Lower lobe of right lung (tissue), 2 donors: ENCODE data around the gene NKD1. TPM values are rescaled to one million over a fixed set of nuclear protein-coding genes. Genes with fewer than 3 reads are reported as not detected.

Source experiments
- ATAC-seq, 2 donors: fragments of 200-7000 bp; cut with Tn5 transposase; one replicate each; pipeline ENCODE4 v1.9.1; 2020 to 2022; ENCODE audit warnings: mild to moderate bottlenecking in 2 of 2, moderate library complexity in 2 of 2
- DNase-seq: peaks from one replicate; pipeline ENCODE4 v3.0.0-alpha.2; 2020
- H3K27ac ChIP-seq: fragments of 200-600 bp; one replicate; pipeline ENCODE4 v1.8.0; 2022
- H3K27me3 ChIP-seq: fragments of 200-600 bp; one replicate; pipeline ENCODE4 v1.8.0; 2022; ENCODE audit warnings: low read depth
- H3K36me3 ChIP-seq: fragments of 200-600 bp; one replicate; pipeline ENCODE4 v1.8.0; 2022; ENCODE audit warnings: mild to moderate bottlenecking
- H3K4me1 ChIP-seq: fragments of 200-600 bp; one replicate; pipeline ENCODE4 v1.8.0; 2022
- H3K4me3 ChIP-seq: fragments of 200-600 bp; one replicate; pipeline ENCODE4 v1.8.0; 2022; ENCODE audit warnings: mild to moderate bottlenecking
- H3K9me3 ChIP-seq: fragments of 200-600 bp; one replicate; pipeline ENCODE4 v1.8.0; 2022
- intact Hi-C: fragments of 100-400 bp; cut with DNase I; formaldehyde crosslinking; loops from one replicate; pipeline ENCODE4 v1.11.0; 2022
- total RNA-seq: library from RNA; stranded (reverse); fragmentation: NEBNext Ultra II Directional; extraction: Animal tissue kit (Norgen Biotek cat#: 25700); gene quantifications from one replicate; pipeline ENCODE4 v1.2.1, GENCODE V29; 2021
- TF ChIP-seq, protein P1 (sequence below): fragments of 200-600 bp; IDR thresholded peaks from one replicate; pipeline ENCODE4 v1.8.0; 2022; ENCODE audit warnings: antibody characterized with exemption, mild to moderate bottlenecking
- donor health status: DM: no; HTN: yes; CAD: no; lungs with severe emphysema.

The NKD1 gene
- total RNA-seq, 1 donor from 2014 or later: 30.7 TPM

- no peaks in the 10 kb centered on the region for H3K9me3 ChIP-seq
- peaks cover 21% of the 10 kb centered on the region for H3K4me1 ChIP-seq
- ATAC-seq (peak in 1 of 2 donors; percentile 3), DNase-seq (no peak)
- peaks cover 3% of the 10 kb centered on the region for H3K36me3 ChIP-seq
- no peaks in the 10 kb centered on the region for H3K27me3 ChIP-seq
- H3K27ac ChIP-seq: no peak overlapping the region
- H3K4me3 ChIP-seq: no peak overlapping the region
- intact Hi-C loops: no loop called here
- TF ChIP-seq, protein P1, sequence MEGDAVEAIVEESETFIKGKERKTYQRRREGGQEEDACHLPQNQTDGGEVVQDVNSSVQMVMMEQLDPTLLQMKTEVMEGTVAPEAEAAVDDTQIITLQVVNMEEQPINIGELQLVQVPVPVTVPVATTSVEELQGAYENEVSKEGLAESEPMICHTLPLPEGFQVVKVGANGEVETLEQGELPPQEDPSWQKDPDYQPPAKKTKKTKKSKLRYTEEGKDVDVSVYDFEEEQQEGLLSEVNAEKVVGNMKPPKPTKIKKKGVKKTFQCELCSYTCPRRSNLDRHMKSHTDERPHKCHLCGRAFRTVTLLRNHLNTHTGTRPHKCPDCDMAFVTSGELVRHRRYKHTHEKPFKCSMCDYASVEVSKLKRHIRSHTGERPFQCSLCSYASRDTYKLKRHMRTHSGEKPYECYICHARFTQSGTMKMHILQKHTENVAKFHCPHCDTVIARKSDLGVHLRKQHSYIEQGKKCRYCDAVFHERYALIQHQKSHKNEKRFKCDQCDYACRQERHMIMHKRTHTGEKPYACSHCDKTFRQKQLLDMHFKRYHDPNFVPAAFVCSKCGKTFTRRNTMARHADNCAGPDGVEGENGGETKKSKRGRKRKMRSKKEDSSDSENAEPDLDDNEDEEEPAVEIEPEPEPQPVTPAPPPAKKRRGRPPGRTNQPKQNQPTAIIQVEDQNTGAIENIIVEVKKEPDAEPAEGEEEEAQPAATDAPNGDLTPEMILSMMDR: no peak
Observed at GRCh38 chr16:50622643-50623369, 74.6 kb downstream of the NKD1 start.

DNA sequence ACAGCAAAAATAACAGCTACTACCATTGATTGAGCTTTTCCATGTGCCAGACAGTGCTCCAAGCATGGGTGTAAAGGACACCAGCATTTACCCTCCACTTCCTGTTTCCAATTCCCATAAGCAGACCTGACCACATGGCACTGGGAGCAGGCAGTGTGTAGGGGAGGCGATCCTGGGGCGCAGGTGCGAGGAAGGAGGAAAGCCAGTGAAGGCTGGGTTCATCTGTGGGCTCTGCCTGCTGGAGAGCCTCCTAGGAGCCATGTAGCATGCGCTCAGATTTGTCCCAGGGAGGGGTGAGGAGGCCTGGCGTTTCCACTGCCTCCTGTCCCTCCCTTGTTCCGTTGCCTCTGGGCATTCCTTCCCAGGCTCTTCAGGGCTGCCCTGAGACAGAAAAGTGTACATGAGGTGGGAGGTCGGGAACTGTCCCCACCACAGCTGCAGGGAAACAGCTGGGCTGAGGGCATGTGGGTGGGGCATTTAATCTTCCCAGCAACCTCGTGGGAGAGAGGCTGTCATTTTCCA is 76.3 kb downstream of the NKD1 start:
- H3K9me3 ChIP-seq: no peaks in the 10 kb centered on the region
- TF ChIP-seq, protein P1: no peak
- ATAC-seq: no peak
- peaks cover 3% of the 10 kb centered on the region for H3K36me3 ChIP-seq
- peaks cover 21% of the 10 kb centered on the region for H3K4me1 ChIP-seq
- H3K27me3 ChIP-seq: no peaks in the 10 kb centered on the region
- H3K4me3 ChIP-seq: no peak overlapping the region
- intact Hi-C loops: no loop called here
- no peak for DNase-seq
- H3K27ac ChIP-seq: no peak overlapping the region

DNA sequence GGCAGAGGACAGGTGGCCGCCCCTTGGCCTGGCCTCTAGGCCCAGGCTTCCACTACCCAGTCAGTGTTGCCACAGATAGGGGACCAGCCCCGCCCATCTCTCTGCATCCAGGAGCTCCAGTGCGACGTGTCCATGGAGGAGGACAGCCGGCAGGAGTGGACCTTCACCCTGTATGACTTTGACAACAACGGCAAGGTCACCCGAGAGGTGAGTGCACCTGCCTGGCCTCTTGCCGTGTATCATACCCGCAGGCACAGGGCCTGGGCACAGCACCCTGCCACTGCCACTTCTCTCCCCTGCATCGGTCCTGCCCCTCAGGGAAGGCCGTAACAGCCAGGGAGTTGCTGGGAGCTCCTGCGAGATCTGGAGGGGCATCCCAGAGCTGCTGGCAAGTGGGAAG is 77.2 kb downstream of the NKD1 start:
- no peak overlapping the region for H3K4me3 ChIP-seq
- DNase-seq: no peak
- H3K27ac ChIP-seq: no peak overlapping the region
- H3K36me3 ChIP-seq: peaks cover 3% of the 10 kb centered on the region
- H3K9me3 ChIP-seq: no peaks in the 10 kb centered on the region
- ATAC-seq: no peak
- TF ChIP-seq, protein P1: no peak
- H3K27me3 ChIP-seq: no peaks in the 10 kb centered on the region
- H3K4me1 ChIP-seq: peaks cover 21% of the 10 kb centered on the region
- intact Hi-C loops: no loop called here

DNA sequence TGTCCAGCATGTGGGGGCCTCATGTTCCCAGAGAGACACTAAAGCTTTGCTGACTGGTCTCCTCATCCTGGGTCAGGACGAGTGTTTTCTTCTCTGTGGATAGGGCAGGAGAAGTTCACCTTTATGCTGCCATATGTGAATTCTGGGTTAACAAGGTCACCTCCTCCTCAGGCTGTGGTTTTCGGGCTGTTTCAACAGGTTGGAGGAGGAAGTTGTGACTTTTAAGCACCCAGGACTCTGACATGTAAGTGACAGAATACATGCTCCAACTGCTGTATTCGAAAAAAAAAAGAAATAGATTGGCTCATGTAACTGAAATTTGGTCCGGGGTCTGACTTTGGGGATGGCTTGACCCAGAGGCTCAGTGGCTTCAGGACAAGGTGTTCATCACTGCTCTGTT is 78.7 kb downstream of the NKD1 start:
- TF ChIP-seq, protein P1: no peak
- no peak for ATAC-seq
- Histone ChIP-seq H3K27me3 (no peaks in the 10 kb centered on the region), H3K4me1 (peaks cover 21% of the 10 kb centered on the region), H3K36me3 (peaks cover 13% of the 10 kb centered on the region), H3K27ac (no peak overlapping the region), H3K9me3 (no peaks in the 10 kb centered on the region), H3K4me3 (no peak overlapping the region)
- intact Hi-C loops: no loop called here
- no peak for DNase-seq

- intact Hi-C loops: no loop called here
- Histone ChIP-seq H3K4me3 (no peak overlapping the region), H3K36me3 (peaks cover 14% of the 10 kb centered on the region), H3K27ac (peak overlapping the region; percentile 41), H3K9me3 (no peaks in the 10 kb centered on the region), H3K27me3 (no peaks in the 10 kb centered on the region), H3K4me1 (peaks cover 21% of the 10 kb centered on the region)
- TF ChIP-seq, protein P1: peak; percentile 29
- ATAC-seq (peak; percentile 19 to 20), DNase-seq (no peak)
Observed at GRCh38 chr16:50627419-50627818, 79.2 kb downstream of the NKD1 start.
